ENCODE results near the gene RGL1.

The RGL1 gene

GRCh38 chr1:183787704-183788103 is 17.2 kb upstream of the RGL1 start:
- no peak for DNase-seq

- no peak for DNase-seq
Observed at GRCh38 chr1:183791319-183791718, 13.6 kb upstream of the RGL1 start.

DNA sequence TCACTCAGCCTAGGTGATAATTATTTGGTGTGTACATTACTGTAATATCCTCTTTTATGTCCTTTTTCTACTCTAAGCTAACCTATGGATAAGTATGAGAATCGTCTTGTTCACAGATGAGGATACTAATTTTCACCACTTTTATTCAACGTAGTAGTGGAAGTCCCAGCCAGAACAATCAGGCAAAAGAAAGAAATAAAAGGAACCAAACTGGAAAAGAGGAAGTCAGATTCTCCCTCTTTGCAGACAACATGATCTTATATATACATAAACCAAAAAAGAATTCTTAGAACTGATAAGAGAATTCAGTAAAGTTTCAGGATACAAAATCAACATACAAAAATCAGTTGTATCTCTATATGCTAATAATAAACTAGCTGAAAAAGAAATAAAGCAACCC is 12.6 kb upstream of the RGL1 start:
- DNase-seq, result no peak

- DNase-seq, result no peak
Observed at GRCh38 chr1:183794088-183794487, 10.8 kb upstream of the RGL1 start.

DNA sequence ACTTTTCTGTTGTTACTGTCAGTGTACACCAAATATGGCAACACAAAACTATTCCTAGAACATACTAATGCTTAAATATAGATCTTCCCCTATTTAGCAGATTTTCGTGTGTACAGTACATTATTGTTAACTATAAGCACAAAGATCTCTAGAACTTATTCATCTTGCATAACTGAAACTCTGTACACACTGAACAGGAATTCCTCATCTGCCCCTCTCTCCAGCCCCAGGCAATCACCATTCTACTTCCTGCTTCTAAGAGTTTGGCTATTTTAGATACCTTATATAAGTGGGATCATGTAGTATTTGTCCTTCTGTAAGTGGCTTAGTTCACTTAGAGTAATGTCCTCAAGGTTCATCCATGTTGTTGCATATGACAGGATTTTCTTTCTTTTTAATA is 4.5 kb upstream of the RGL1 start:
- no peak for DNase-seq

GRCh38 chr1:183801649-183802048 is 3.3 kb upstream of the RGL1 start:
- DNase-seq, result no peak

GRCh38 chr1:183804387-183804786 is 533 bp upstream of the RGL1 start:
- DNase-seq, result peak; percentile 52

GRCh38 chr1:183806125-183806524 is 1.2 kb downstream of the RGL1 start:
- DNase-seq, result no peak

- no peak for DNase-seq
Observed at GRCh38 chr1:183806675-183807074, 1.8 kb downstream of the RGL1 start.

GRCh38 chr1:183807549-183808168 is 2.7 kb downstream of the RGL1 start:
- no peak for DNase-seq

- DNase-seq, result no peak
Observed at GRCh38 chr1:183808296-183809027, 3.5 kb downstream of the RGL1 start.

DNA sequence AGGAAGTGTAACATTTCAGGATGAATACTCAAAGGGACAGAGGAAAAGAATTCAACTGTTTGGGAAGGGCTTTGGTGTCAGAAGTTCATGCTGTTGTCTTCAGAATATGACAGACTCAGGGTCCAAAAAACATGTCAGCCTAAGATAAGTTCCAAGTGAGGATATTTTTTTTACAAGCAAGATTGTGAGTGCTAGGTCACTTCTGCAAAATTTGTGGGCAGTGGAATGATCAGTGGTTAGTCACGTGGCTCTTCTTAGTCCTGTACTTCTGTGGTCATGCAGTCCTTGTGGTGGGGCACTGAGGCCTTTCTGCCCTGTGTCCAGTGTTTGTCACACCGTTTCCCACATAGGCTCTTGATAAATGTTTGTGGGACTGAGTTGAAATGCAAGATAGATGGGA is 5.2 kb downstream of the RGL1 start:
- no peak for DNase-seq

DNA sequence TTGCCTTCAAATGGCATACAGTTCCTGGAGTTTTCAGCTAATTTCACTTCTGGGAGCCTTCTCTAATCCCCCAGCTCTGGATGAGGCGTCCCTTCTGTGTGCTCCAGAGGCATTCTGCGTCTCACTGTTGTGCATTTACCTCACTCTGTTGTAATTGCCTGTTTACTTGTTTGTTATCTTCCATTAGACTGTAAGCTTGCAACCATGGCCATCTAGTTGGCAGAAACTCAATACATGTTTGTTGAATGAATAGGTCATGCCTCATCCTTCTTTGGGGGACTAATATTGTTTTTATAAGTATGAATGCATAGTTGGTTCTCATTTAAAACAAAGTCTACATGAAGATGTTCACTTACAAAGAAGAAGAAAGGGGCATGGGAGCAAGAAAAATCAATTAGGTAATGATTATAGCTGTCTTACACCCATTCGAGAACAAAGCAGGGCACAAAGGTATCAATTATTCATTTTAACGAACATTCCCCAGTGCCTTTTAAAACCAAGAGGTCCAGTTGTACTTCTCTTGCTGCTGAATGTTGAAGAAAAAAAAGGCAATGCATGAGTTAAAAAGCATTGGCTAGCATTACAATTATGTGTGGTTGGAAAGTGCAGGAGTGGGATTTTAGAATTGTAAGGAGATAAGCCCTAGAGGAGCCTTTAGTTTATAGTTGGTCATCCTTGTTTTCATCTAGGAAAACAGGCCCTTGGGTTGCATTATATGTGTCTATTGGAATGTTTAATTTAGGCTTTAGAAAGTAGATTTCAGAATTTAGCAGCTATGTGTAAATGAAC is 6.0 kb downstream of the RGL1 start:
- DNase-seq, result no peak

GRCh38 chr1:183812128-183812527 is 7.2 kb downstream of the RGL1 start:
- no peak for DNase-seq

DNA sequence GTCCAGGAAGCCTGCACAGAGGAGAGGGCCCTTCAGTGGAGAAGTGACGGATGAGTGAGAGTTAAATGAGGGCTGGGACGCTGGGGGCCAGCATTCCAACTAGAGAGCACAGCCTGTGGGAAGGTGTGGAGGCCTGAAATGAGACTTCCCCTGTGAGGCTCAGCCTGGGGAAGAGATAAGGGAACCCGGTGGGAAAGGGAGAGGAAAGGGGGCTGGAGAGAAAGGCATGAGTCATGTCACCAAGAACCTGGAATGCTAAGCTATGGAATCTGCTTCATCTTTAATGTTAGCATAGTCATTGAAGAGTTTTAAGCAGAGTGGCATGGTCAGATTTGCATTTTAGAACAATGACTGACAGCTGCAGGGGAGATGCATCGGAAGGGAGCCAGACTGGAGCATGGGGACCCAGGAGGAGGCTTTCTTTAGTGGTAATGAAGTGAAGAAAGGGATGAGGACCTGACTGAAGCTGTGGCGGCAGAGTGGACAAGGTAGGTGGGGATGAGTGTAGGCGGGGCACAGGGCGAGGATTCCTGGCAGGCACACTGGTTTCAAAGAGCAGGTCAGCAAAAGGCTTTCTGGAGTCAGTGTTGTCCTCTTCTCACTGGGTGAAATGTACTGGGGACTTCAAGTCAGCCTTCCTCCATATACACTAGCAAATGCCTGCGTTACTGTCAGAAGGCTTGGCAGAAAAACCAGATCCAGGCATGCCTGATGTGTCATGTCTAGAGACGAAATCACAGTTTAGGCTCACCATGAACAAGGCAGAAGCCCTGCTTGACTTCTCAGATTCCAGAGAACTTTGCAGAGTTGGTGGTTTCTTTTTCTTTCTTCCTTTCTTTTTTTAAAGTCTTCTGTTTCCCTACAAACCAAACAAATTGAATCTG is 8.0 kb downstream of the RGL1 start:
- no peak for DNase-seq

GRCh38 chr1:183814121-183814681 is 9.3 kb downstream of the RGL1 start:
- DNase-seq, result no peak

DNA sequence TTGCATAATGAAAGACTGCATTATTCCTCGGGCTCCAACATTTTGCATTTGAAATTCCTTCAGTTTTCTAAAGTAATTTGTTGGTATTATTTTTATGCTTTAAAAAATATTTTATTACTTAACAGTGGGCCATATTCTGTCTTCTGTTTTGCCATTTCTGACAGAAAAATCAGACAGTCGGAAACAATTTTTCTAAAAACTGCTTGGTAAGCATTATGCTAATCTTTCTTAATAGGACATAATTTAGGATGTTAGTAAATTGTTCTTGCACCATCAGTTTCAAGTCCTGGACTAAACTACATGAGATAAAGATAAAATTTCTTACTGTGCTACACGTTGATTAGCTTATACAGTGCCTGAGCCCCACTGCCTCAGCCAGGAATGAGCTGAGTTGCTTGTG is 11.2 kb downstream of the RGL1 start:
- DNase-seq, result no peak

- no peak for DNase-seq
Observed at GRCh38 chr1:183817576-183818288, 12.8 kb downstream of the RGL1 start.

GRCh38 chr1:183819059-183819458 is 14.1 kb downstream of the RGL1 start:
- no peak for DNase-seq

DNA sequence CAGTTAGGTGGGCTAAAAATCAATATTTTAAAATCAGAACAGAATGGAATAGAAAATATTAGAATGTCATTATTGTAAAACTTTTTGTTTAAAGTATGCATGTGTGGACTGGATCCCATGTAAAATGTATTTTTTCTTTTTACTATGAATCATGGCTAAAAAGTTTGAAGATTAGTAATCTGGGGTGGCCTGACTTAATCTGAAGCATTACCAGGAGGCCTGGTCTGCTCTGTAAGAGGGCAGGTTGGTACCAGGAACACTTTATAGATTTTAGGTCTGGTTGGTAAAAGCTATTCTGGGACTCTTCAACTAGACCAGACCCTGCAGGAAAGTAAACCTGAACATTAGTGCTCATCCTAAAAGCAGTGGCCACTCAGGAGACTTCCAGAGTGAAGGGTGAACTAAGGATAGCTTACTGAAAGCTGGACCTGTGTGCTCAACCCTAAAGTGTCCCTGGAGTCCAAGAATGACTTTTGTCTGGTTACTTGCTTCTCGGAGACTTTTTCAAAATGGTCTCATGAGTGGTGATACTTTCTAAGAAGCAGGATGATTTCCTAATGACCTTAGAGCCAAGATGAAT is 16.5 kb downstream of the RGL1 start:
- no peak for DNase-seq

- DNase-seq, result no peak
Observed at GRCh38 chr1:183821889-183822611, 17.1 kb downstream of the RGL1 start.

All from right forelimb (tissue), 1 donor.